H7 (cell line): Measurements from ENCODE around the gene MYLIP. TPM values are rescaled to one million over a fixed set of nuclear protein-coding genes. Genes with fewer than 3 reads are reported as not detected.

Experiments used
- DNase-seq: peaks from one replicate; pipeline ENCODE4 v3.0.0; 2012
- H3K27me3 ChIP-seq: 2 replicates; pipeline ENCODE4 v1.6.0; 2011; ENCODE audit warnings: mild to moderate bottlenecking, low read length; ENCODE audit not compliant: control insufficient read depth, insufficient read depth
- H3K36me3 ChIP-seq: replicated peaks from 2 replicates; pipeline ENCODE4 v1.5.1; 2011; ENCODE audit warnings: low read length; ENCODE audit not compliant: control insufficient read depth, insufficient read depth
- H3K4me3 ChIP-seq: 2 replicates; pipeline ENCODE4 v1.5.1; 2011; ENCODE audit warnings: low read depth, mild to moderate bottlenecking, control low read depth, low read length, moderate library complexity; ENCODE audit not compliant: insufficient read depth
- total RNA-seq: library from RNA; depleted of rRNA; stranded (reverse); fragments of >200 nt; shearing (Covaris generic); gene quantifications from 2 replicates; pipeline ENCODE4 v1.2.3, GENCODE V29; 2014; rRNA removed

Gene MYLIP
- total RNA-seq, 1 experiment from 2014 or later = 10.6 TPM

DNA sequence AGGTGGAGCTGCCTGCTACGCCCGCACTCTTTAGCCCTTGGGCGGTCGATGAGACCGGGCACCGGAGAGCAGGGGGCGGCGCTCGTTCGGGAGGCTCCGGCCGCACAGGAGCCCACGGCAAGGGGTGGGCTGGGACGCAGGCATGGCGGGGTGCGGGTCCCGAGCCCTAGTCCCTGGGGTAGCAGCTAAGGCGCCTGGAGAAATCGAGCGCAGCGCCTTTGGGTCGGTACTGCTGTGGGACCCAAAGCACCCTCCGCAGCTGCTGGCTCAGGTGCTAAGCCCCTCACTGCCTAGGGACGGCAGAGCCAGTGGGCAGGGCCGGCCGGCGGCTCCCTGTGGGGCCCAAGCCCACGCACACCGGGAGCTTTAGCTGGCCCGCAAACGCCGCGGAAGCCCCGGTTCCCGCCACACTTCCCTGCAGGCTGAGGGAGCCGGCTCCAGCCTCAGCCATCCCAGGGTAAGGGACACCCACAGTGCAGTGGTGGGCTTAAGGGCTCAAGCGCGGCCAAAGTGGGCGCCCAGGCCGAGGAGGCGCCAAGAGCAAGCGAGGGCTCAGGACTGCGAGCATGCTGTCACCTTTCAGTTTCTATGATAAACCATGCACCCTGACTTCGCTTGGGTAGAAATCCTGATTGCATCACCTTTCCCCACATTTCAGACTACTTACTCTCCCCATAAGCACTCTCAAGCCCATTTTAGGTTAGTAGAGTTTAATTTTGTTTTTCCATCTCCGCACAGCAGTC lies 52.0 kb downstream of the MYLIP start:
- DNase-seq = peak; percentile 28
- Histone ChIP-seq H3K36me3 (no peaks in the 10 kb centered on the region), H3K27me3 (no peaks in the 10 kb centered on the region), H3K4me3 (no peak overlapping the region)

- Histone ChIP-seq H3K4me3 (no peak overlapping the region), H3K27me3 (no peaks in the 10 kb centered on the region), H3K36me3 (no peaks in the 10 kb centered on the region)
- DNase-seq = no peak
Measured at GRCh38 chr6:16181439-16182297, 52.8 kb downstream of the MYLIP start.

DNA sequence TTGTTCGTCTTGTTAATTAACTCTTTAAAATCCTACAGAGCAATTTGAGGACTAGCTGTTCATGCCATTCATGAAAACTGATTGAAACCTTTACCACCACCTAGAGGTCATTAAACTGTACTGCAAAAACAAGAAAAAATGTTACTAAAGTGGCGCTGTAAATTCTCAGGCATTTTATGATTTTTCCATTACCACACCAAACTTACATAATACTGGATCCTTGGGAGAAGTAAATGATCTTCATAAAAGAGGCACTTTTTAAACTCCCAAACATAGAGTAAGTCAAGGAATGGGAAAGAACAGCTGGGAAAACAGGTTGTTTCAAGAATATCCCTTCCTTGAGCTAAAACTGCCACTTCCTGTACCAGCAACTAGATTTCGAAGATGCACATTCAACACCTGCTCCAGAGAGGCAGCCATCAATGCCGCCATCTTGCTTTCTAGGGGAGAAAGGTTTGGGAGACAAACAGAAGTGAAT lies 54.3 kb downstream of the MYLIP start:
- Histone ChIP-seq H3K27me3 (no peaks in the 10 kb centered on the region), H3K36me3 (no peaks in the 10 kb centered on the region), H3K4me3 (no peak overlapping the region)
- peak; percentile 54 for DNase-seq

- Histone ChIP-seq H3K36me3 (no peaks in the 10 kb centered on the region), H3K4me3 (no peak overlapping the region), H3K27me3 (no peaks in the 10 kb centered on the region)
- DNase-seq = peak; percentile 60
Measured at GRCh38 chr6:16184129-16184528, 55.2 kb downstream of the MYLIP start.

DNA sequence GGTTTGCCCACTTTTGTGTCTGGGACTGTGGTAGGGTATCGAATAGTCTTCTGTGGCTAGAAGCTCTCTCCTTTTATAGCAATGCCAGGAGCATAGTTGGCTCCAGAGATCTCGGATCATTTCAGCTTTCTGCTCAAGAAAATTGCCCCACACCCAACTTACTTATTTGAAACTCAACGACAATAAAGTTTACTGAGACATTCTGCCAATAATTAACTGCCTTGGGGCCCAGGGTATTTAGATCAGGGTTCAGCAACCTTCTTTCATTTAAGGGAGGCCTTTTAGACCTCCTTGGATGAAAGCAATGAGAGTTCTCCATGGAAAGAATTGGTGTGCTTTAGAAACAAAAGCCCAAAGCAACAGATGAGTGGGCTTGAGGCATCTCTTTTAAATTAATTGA lies 55.7 kb downstream of the MYLIP start:
- DNase-seq = no peak
- no peaks in the 10 kb centered on the region for H3K36me3 ChIP-seq
- H3K27me3 ChIP-seq = no peaks in the 10 kb centered on the region
- H3K4me3 ChIP-seq = no peak overlapping the region

DNA sequence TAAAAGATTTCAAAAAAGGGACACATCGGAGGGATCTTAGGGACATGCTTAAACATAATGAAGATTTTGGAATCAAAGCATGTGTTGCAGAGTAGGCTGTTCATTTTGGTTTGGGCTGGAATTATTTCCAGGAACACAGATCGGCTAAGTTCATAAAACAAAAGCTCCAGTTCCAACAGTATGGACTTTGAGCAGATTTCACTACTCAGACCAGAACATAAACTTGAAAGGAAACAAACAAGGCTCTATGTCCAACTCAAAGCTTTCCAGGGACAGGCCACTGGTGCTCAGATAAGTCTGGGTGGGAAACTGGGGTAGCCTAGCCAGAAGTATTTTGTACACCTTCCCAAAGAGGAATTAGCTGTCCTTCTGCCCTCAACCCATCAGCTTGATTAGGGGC lies 58.3 kb downstream of the MYLIP start:
- no peak overlapping the region for H3K4me3 ChIP-seq

DNA sequence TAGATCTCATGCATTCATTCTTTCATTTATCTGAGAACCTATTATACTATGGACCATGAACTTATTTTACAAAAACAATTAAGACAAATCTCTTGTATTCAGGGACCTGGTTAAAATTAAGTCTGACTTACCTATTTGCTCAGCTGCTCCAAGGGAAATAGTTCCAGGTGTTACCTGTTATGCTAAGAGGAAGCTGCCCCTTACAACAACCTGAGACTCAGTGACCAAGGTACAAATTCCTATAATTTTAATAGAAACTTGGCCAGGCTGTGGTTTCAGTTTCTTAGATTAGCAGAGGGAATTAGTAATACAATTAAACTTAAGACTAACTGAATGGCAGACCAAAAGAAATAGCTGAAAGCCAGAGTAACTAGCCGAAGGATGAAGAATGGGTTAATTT lies 61.3 kb downstream of the MYLIP start:
- no peaks in the 10 kb centered on the region for H3K27me3 ChIP-seq
- no peak for DNase-seq
- no peaks in the 10 kb centered on the region for H3K36me3 ChIP-seq
- H3K4me3 ChIP-seq = no peak overlapping the region

More for the DNA sequence above, 58.3 kb downstream of the MYLIP start:
- H3K36me3 ChIP-seq = no peaks in the 10 kb centered on the region
- no peak for DNase-seq
- no peaks in the 10 kb centered on the region for H3K27me3 ChIP-seq

DNA sequence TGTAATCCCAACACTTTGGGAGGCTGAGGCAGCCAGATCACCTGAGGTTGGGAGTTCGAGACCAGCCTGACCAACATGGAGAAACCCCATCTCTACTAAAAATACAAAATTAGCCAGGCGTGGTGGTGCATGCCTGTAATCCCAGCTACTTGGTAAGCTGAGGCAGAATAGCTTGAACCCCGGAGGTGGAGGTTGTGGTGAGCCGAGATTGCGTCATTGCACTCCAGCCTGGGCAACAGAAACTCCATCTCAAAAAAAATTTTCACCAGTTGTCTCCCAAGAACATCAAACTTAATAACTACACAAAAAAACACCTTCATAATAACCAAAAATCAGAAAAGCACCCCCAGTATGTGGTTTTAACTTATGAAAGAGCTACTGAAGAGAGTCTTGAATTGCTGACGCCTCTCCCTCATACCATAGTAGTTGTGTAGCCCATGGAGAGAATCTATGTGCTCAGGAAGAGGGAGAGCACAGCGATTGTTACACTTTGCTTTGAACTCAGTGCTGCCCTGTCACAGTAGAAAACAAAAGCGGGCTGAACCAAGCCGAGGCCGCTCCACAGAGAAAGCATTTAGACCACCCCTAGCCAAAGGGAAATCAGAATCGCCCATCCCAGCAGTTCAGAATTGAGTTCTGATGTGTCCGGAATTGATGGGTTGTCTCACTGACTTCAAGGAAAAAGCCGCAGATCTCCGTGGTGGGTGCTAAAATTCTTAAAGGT lies 67.5 kb downstream of the MYLIP start:
- Histone ChIP-seq H3K36me3 (no peaks in the 10 kb centered on the region), H3K27me3 (no peaks in the 10 kb centered on the region), H3K4me3 (no peak overlapping the region)
- DNase-seq = no peak

- H3K27me3 ChIP-seq = no peaks in the 10 kb centered on the region
- no peak for DNase-seq
- no peaks in the 10 kb centered on the region for H3K36me3 ChIP-seq
- no peak overlapping the region for H3K4me3 ChIP-seq
Measured at GRCh38 chr6:16196984-16197546, 68.2 kb downstream of the MYLIP start.

Other genes starting within 250 kb of the MYLIP start
- 1.4 and 5.1 TPM in 2 replicates for gene GMPR, start 109.5 kb downstream of the MYLIP start, total RNA-seq